Stimulated activated naive CD8-positive, alpha-beta T cell treated with anti-CD3 and anti-CD28 coated beads, Interleukin-15, Interleukin-2, amounts not matched to agents 100 U/mL and 50 U/mL, for 24 hours (primary cell): ENCODE data around the gene LAPTM5.
A peak's percentile ranks its signal among the peaks of the same experiment; 100 is the strongest.

Experiments used
- ATAC-seq: fragments of 150-1000 bp; cut with Tn5 transposase; one replicate; pipeline ENCODE4 v1.10.0; 2021
- DNase-seq: peaks from one replicate; pipeline ENCODE4 v3.0.0; 2021

LAPTM5 gene

DNA sequence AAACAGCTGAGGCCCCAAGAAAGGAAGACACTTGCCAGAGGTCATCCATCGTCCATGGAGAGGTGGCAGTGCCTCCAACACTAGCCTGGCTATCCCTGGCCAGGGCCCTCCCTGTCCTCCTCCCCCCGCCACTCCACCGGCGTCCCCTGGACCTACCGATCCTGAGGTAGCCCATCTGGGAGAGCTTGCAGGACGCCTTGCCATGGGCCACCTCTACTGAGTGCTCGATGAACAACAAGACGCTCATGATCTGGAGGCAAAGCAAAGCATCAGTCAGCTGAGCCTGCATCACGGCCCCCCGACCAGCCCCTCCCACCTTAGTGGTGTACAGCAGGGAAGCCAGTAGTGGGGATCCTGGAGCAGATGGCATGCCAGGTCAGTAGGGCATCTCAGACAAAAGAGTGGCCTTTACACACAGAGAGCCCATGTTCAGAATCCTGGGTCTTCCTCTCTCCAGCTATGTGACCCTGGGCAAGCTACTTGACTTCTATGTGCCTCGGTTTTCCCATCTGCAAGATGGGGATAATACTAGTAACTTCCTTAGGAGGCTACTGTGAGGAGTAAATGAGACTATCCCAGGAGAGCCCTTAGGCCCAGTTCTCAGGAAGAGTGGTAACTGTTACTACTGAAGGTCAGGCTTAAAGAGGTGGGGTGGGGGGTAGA, 15.1 kb downstream of the LAPTM5 start:
- ATAC-seq, result no peak
- no peak for DNase-seq

DNA sequence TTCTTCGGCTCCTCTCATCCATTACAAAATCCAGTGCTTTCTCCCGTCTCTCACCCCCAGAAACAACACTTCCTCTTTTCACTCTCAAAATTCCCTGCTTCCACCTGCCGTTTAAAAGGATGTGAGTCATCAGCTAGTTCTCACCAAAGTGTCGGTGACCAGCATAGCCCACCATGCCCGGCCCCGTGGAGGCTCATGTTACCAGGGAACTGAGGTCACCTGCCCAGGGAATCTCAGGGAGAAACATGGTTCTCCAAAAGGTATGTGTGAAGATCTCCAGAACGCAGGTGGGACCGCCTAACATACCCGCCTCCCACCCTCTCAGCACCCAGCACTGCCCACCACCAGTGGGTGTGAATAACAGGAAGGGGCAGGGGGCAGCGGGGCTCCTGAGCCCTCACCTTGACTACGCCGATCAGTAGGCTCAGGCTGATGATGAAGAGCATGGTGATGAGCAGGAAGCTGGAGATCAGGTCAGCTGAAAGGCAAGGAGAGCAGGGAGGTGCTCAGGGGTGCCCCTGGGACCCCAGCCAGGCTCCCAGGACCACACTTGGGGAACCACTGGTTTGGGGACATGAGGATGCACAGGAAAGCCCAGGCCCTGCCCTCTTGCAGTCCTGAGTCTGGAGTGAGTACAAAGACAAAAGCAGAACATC, 16.2 kb downstream of the LAPTM5 start:
- DNase-seq, result no peak
- no peak for ATAC-seq

DNA sequence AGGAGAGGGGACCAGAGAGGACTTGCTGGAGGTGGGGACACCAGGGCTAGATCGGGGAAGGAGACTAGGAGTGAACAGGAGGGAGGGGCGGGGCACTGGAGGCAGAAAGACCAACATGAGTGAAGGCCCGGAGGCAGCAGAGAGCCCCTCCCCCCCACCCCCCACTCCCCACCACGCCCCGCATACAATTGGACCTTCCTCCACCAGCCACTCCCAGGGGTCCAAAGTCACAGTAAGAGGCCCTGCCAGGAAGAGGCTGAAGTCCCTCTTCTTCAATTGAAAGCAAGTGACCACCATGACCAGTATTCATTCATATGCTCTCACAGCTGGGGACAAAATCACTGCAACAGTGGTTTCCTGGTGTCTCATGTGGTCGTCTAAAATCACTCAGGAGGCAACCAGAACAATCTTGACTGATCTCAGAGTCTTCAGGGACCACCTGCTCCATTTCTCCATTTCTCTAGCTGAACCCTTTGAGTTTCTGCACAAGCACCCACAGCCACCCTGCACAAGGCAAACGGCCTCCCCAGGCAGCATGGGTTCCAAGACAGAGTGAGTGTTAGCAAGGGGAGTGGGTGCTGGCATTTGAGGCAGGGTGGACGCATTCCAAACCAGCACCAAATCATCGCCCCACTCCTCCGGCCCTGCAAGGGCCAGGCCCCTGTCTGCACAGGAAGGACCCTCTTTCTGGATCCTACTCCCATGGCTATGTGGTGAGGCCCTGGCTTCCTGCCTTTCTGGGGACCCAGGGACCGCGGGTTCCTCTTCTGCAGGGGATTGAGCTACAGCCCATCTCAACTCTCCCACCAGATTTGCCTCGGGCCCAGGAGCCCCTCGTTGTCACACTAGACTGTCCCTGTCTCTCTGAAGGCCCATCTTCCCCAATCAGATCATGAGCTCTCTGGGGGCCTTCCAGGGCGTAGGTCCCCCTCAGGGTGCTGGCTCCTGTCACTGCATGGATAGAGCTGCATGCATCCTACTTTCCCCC, 17.0 kb downstream of the LAPTM5 start:
- ATAC-seq (no peak), DNase-seq (no peak)

DNA sequence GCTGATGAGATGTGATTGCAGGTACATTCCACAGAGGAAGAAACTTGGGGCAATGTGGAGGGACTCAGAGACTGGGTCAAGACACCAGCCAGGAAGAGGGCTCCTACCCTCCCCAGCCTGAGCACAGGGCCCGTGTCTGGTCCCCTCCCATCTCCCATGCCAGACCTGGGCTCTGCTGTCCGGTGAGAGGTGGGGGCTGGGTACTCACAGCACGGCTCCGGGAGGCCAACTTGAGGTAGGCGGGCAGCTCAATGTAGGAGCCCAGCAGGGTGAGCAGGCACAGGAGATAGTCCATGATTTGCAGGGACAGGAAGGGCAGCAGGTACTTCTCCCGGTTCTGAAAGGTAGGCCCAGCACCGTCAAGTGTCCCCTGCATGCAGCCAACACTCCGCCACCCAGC, 18.0 kb downstream of the LAPTM5 start:
- ATAC-seq, result no peak
- DNase-seq, result no peak

DNA sequence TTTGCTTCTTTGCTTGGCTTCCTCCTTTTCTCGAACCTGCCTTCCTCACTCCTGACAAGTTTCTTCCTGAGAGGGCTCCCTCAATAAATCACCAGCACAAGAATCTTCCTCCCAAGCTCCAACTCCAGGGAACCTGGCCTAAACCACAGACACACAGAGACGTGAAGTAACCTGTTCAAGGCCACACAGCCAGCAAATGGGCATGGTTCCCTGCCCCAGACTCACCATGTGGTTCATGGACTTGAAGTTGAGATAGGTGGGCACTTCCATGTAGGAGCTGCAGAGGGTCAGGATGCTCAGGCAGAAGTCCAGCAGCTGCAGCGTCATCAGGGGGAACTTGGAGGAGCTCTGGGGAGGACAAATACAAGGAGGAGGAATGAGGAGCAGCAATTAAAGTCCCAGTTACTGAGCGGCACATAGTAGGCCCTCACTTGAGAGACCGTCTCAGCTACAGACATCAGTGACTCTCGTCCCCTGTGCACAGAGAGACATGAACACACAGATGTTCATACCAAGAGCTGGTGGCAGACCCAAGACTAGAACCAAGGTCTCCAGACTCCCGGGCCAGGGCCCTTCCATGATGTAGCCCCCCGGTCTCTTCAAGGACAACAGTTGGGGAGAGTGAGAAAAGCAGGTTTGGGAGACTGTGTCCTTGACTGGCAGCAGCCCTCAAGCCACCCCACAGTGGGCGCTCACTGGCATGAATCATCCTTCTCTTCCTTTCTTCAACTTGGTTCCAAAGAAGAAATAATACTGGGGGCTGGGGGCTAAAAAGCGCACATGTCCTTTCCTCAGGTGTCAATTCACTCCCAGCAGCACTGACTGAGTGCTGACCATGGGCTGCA, 18.6 kb downstream of the LAPTM5 start:
- ATAC-seq (no peak), DNase-seq (no peak)

DNA sequence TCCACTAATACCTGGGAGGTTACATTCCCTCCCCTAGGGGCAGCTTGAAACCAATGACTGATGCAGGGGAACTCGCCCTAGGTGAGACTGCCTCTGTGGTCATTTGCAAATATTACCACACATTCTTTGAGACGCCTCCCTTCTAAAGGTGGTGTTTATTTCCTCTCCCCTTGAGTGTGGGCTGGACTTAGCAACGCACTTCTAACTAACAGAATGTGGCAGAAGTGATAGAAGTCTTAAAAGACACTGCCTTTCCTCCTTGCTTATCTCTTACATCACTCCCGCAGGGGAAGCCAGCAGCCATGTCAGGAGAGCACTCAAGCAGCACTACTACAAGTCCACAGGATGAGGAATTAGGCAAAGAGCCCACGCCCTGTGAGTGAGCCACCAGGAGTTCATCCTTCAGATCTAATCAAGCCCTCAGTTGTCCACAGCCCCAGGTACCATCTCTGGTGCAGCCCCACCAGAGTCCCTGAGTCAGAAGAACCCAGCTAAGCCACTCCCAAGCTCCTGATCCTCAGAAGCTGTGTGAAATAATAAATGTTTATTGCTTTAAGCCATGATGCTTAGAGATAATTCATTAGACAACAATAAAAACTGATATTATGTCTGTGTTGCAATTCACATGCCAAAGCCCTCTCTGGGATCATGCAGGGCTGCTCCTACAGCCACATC, 19.4 kb downstream of the LAPTM5 start:
- ATAC-seq (no peak), DNase-seq (no peak)

DNA sequence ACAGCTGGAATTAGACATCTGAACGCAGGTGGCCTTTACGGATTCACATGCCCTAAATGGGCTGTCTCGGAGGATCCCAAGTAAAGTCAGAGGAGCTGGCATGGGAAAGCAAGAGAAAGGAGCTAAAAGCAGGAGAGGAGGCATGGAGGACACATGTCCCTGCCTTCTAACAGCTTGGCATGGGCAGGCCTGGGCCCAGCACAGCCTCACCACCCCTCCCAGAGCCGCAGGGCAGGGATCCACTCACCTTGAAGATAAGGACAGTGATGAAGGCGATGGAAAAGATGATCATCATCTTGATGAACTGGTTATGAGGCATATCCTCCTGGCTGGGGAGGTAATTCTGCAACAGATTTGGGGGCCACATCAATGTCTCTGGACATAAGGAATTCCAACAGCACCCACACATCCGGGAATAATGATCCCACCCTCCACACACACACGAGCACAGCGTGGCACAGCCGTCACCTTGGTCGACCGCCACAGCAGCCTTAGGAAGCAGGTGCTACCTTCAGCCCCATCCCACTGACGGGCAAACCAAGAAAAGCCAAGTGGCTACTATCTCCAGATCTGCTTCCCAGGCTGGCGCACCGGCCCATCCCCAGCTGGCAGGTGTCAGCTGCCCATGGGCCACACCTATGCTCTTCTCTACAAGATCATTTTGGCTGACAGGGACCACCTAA, 20.1 kb downstream of the LAPTM5 start:
- ATAC-seq, result no peak

DNA sequence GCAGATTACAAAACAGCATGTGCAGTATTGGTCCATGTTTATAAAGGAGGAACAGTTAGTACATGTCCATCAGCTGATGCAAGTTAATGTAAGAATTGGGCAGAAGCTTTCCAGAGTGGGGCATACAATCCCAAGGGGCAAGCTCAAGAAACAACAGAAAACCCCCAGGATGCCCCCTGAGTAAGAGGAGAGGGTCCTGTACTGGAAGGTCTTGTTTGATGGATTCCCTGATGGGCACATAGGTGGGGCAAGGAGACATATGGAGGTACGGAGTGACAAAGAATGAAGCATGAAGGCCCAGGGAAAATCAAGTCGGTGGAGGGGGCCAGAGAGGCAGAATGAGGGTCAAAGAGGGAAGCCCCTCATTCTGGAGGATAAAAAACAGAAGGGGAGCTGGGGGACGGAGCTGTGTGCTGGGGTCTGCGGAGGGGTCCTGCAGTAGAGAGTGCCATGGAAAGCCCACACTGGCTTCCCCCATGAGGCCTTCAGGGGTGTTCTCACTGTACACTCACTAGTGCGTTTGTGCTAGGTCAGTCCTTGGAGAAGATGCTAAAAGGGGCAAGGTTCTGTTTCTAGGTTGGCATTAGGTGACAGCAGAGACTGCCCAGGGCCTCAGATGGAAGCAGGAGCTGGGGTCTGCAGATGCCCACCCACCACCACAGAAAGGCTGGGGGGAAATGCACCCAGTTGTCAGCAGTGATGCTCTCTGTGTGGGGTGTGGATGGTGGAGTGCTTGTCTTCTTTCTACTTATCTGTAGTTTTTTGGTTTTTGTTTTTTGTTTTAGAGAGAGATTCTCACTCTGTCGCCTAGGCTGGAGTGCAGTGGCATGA, 21.7 kb downstream of the LAPTM5 start:
- DNase-seq, result no peak
- no peak for ATAC-seq

More for the DNA sequence above, 20.1 kb downstream of the LAPTM5 start:
- DNase-seq, result no peak

DNA sequence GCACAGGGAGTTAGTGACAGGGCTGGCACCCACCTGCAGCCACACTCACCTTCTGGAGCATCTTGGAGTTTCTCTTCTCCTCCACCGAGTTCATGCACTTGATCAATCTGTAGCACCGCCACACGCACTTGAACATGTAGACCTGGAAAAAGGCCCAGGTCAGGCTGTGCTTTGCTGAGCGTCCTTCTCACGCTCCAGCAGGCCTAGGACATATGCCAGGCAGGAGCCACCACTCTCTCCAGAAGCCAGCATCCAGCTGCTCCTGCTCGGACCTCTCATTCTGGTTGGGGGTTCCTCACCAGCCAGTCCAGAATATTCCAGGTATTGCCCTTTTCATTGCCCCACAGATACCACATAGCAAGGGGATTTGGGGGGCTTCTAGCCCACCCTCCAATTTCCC, 22.4 kb downstream of the LAPTM5 start:
- ATAC-seq (no peak), DNase-seq (no peak)

DNA sequence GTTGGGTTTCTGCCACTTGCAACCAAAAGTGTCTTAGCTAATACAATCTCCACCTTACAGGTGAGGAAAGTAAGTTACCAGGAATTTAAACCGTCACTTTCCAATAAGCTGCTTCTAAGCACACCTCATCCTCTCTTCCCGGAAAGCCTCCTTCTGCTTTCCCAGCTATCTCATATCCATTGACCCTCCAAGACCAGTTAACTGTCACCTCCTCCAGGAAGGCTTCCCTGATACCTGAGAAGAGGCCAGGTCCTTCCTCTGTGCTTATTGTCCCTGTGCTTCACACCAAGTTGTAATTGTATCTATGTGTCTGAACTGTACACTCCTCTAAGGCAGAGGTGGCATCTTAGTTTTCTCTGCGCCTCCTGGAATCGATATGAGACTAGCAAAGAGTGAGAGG, 23.0 kb downstream of the LAPTM5 start:
- DNase-seq, result no peak
- no peak for ATAC-seq

DNA sequence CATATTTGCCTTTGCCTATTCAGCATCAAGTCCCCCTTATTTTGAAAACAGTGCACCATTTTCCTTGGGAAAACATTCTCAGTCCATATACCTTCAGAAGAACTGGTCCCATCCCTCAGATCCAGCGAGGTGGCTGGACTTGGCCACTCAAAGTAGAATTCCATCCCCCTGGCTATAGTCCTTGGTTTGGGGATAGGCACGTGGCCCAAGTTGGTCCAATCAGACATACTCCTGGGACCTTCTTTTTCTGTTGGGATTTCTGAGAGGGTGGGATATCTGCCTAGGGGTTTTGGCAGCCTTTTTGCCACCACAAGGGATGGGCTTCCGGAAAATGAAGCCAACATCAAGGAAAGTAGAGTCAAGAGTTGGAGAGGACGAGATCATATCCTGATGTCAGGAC, 23.5 kb downstream of the LAPTM5 start:
- ATAC-seq (no peak), DNase-seq (no peak)

DNA sequence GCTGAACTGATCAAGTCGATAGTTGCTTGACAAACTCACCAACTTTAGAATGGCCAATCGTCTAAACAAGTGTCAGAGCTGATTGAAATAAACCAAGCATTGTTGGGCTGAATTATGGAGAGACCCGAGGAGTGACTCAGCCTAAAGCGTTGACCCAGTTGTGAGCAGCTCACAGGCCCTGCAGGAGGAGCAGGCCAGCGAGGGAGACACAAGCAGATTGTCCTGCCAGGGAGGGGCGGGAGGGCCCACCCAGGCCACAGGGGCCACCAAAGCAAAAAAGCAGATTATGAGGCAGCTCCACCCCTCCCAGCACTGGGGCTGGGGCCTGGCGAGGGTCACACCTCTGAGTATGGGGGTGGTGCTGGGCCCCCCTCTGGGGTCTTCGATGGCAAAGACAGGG, 24.1 kb downstream of the LAPTM5 start:
- DNase-seq (no peak), ATAC-seq (no peak)

DNA sequence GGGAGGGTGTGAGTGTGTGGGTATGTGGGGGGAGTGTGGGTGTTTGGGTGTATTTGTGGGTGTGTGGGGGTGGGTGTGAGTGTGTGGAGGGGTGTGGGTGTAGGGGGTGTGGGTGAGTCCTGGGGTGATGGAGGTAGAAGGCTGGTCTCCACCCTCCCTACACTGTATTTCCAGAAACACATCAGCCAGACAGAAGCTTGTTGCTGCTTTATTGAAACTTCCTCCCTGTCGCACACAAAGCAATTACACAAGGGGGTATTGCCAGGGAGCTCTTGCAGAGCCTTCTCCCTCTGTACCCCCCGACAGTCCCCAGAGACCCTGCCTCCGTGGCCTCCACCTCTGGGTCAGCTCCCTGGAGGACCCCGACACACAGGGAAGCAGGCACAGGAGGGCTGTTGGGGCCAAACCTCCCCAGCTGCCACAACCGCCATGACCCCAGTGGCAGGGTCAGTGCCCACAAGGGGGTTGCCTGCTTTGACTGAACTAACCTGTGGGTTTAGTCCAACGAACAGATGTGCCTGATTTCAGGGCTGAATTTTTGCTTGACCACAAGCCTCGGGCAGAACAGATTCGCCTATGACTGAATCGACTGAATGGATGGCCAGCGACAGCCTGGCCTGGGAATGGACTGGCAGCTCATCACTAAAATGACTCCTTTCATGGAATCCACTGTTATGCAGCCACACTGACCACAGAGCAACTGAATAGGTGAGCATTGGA, 25.1 kb downstream of the LAPTM5 start:
- no peak for DNase-seq
- ATAC-seq, result peak; percentile 30

DNA sequence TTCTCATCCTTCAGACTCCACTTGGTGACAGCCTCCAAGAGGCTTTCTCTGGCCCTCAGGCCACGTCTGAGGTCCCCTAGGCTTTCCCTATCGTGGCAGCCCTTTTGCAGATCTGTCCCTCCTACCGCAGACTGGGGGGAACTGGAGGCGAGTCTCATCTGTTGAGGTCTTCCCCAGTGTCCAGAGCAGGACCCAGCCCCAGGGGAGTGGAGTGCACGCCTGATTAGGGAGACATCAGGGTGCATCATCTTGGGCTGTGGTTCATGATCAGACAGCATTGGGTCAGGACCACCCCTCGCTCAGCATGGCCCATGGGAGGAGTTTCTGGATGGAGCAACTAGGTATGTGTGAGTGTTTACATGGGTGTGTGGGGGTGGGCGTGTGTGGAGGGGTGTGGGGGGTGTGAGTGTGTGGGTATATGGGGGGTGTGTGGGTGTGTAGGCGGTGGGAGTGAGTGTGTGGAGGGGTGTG, 25.7 kb downstream of the LAPTM5 start:
- peak; percentile 22 for DNase-seq
- ATAC-seq, result peak; percentile 61

DNA sequence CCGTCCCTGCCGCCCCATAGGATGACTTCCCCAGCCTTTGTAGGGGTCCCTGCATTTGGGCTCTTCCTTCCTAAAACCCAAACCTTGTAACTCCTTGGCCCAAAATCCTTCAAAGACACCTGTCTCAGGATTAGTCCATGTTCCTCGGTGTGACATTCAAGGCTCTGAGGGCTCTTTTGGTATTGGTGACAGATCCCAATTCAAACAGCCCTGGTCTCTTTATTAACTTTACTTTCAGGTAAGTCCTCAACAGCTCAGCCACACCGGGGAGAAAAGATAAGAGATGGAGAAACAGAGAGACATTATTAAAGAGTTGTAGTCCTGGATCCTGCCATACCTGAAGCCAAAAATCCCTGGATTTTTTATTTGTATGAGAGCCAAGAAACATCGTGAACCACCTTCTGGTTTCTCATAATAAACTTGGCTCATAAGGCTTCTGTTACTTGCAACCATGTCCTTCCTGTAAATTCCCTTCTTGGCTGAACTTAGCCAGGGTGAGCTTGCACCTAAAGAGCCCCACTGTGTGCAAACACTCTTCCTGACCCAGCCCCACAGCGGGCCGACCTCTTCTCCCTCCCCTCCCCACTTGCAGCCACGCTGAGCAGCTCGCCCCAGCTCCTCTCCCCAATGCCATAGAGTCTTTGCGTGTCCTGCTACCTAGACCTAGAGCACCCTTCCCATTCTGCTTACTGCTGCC, 26.3 kb downstream of the LAPTM5 start:
- DNase-seq, result no peak
- peak; percentile 24 for ATAC-seq

DNA sequence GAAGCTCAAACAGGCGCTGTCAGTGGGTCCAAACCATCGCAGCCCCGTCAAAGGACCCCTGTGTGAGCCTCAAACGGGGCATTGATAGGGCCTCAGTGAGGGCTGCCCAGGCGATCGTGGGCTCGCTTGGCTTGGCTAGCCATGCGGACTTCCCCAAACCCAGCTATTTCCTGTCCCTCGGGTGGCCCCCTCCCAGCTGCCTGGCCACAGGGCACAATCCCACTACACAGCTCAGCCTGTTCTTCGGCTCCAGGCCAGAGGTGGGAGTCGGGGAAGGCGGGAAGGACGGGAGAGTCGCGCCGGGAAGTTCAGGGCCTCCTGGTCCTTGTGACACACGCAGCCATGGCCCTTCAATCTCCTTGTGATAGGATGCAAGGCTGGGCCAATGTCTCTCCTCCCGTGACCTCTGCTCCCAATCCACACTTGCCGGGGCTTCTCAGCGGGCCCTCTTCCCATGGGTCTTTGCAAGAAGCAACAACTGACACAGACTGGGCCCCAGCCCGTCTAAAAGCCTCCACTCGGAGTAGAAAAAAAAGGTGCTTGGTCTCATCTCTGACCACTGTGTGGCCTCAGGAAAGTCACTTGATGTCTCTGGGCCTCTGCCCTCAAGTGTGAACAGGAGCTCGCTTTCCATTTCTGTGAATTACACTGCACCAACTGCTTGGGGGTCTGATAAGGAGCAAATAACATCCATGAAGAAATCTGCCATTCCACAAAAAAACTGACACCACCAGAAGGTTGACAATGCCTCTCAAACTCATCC, 27.0 kb downstream of the LAPTM5 start:
- ATAC-seq, result no peak
- DNase-seq, result no peak

DNA sequence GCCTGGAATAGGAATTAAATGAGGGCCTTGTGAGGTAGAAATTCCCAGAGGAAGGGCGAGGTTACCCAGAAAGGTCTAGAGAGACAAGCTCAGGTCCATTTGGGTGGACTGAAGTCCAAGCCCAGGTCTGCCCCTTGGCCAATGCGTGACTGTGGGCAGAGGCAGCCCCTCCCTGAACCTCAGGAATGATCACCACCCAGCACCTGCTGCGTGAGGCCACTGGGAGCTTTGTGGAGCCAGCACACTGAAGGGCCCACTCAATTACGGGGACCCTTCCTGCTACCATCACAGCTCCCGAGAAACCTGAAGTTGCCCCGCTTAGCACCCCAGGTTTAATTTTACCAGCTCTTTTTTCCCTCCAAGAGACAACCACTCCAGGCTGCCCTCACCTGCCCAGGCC, 27.7 kb downstream of the LAPTM5 start:
- ATAC-seq, result no peak
- no peak for DNase-seq
